Epidermal melanocyte (primary cell): ENCODE results near the gene USP49.
"Not testable (repeated sequence)": the region's sequence is repeated elsewhere in the genome, so short reads cannot be mapped to it uniquely, and the experiment has no call there.

ENCODE experiments used
- DNase-seq: peaks from one replicate; pipeline ENCODE4 v3.0.0; 2011; ENCODE audit warnings: low spot score; ENCODE audit not compliant: insufficient read length

Gene USP49

DNA sequence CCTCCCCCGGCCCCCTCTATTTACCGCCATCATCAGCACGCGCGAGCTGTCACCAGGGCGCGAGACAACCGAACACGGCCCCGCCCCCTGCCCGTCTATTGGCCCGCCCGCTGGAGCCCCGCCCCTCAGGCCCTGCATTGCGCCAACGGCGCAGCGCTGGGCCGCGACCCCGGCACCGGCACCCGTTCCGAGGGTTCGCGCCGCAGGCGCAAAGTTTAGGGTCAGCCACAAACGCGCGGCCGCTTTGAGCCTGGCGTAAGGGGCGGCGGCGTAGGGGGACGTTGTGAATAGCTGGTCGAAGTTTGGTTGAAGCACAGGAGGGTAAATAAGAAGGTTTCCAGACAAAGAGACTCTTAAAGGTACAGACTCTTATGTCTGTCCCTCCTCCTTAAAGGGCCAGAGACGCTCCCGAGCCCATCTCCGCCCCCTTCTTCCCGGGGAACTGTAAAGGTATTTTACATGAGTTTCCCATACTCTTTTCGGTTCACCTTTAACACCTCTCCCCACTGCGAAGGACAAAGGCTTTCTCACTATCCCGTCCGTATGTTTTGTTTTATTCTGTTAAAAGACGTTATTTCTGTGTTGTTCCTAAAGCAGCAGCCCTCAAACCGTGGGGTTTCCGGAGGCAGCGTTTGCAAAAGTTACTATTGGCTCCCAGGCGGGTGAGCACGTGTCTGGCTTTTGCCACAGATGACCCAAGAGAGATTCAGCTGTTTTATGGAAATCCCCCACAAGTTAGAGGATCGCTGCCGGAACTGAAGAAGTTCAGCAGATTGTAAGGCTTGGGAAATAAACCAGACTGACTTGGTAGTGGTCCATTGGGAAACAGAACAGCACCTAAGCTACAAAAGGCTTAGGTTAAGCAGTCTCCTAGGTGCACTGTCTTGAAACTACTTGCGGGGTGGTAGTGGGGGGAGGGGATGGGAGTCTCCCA is at the start of gene USP49:
TSS of gene USP49 (minus strand) at position 76 of the 934 bp plus-strand sequence. CDS start 88,392 bp downstream, outside the sequence.
- peak; percentile 79 for DNase-seq

DNA sequence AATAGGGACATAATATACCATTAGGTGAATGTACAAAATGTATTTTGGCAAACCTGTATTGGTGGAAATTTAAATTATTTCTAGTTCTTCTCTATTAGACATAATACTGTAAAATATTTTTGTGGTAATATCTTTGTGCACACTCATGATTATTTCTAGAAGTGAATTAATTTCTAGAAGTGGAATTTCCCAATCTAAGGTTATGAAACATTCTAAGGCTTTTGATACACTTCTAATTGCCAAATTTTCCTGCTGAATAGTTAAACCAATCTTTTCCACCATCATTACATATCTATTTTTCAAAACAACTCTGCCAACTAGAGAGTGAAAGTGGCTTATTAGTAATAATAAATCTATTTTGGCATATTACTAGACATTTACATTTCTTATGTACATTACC is 48.3 kb upstream of the USP49 start:
- DNase-seq = no peak

DNA sequence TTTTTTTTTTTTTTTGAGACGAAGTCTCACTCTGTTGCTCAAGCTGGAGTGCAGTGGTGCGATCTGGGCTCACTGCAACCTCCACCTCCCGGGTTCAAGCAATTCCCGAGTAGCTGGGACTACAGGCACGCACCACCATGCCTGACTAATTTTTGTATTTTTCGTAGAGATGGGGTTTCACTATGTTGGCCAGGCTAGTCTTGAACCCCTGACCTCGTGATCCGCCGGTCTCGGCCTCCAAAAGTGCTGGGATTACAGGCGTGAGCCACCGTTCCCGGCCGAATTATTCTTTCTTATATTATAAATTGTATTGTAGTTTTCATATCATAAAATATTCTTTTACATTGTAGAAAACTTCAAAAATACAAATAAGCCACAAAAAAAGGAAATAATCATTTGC is 47.7 kb upstream of the USP49 start:
- not testable (repeated sequence) for DNase-seq

DNA sequence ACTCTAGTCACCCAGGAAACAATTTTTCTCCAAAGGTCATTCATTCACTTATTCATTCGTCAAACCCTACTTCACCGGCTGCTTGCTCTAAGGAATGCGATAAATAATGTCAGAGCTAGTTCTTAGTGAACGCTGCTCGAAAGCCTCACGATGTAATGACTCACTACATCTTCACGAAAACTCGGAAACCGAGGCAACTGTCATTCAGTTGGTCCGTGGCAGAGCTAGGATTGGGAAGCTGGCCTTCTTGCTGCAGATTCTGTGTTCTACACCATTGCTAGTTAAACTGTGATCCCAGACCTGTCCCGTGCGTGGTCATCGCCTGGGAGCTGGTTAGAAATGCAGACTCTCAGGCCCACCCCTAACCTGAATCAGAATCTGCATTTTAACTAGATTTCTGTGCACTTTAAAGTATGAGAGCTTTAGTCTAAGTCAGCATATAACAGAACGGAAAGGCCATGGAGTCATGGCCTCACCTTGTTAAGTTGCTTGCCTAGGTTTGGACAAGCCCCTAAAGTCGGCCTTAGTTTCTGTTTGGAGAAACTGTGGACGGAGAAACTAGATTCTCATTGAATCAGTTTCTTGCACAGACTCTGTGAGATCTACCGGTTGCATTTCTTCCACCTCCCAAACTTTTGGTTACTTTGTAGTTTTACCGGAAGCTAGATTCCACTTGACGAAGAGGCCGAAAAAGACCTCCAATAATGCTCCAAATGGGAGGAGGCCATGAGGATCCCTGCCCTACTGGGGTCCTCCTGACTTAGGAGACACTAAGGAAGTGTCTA is 47.1 kb upstream of the USP49 start:
- no peak for DNase-seq

DNA sequence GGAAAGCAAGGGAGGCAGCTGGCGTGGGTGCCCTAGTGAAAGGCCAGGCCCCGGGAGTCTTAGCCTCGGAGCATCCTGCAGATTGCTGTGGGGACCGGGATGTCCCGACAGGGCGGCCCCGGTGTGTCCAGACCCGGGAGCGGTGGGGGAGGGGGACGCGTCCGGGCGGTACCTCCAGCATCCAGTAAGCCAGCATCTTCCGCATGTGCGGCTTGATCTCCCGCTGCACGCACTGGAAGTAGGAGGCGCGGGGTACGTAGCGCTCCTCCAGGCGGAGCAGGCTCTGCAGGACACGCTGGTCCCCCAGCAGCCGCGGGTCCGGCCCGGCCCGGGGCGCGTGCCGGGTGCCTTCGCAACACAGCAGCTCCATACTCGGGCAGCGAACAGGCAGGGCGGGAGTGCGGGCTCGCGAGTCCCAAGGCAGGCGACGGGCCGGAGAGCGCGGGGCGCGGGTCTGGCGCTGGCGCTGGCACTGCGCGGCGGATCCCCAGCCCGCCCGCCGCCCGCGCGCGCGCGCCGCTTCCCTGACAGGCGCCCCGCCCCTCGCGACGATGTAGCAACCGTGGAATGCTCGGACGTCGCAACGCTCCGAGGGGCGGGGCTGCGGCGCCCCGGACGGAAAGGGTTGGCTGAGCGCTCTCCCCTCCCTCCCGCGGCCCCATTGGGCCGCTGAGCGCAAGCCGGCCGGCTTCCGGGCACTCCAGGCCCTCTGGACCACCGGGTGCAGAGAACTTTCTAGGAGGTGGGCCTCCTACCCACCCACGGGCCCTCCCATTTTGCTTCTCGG is 46.3 kb upstream of the USP49 start, which contains the start of gene CCND3:
TSS of gene CCND3 (minus strand) at position 529 of the 787 bp plus-strand sequence. CDS start at position 370, 159 bp downstream.
- DNase-seq = peak; percentile 61

DNA sequence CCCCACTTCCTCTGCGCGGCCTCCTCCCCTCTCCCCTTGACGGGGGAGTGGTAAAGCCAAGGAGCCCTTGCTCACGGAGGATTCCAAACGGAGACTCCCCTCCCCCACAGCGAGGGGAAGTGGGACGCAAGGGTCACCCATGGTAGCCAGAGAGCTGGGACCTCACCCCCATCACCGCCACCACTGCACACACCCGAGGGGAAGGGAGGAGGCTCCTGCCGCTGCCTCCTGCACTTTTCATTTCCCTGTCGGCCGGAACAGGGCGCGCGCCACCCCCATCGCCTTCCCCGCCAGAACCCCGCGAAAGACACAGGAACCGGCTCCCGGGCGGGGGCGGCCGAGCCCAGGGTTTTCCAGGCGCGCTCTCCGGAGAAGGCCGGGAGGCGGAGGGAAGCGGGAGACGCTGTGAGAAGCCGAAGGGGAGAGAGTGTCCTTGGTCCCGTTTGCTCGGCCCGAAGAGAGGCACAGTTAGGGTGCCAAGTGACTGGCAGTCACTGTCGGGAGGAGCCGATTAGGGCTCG is 45.6 kb upstream of the USP49 start:
- no peak for DNase-seq

DNA sequence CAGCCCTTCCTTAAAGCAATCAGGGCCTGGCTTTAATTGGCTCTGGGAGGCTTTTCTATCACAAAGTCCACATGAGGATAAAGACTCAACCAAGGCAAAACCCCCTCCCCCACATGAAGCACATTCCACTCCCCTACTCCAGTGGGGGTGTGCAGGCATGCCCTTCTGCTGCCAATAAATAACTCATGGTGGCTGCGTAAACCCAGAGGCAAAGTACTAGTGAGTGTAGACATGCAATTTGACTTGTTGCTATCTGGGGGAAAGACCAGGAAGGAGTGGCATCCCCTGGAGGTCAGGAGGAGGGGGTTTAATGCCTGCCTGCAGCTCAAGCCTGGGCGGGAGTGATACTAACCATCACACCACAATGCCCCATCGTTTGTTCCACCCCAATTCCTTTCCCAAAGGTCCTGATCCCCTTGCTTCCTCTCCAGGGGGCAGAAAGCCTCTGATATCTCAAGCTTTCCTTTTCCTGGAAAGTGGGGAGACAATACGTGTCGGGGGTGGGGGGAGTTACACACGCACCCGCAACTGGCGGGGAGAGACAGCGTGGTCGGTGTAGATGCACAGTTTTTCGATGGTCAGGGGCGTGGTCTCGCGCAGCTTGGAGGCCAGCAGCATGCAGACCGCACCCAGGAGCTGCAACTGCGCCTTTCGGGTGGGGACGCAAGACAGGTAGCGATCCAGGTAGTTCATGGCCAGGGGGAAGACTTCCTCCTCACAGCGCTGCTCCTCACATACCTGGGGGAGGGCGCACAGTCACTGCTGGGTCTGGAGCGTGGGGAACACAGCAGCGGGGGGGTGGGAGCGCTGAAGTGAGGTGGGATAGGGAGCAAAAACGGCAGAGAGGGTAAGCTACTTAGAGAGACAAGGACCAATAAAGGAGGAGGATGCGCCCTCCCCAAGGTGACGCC is 44.9 kb upstream of the USP49 start:
- no peak for DNase-seq

DNA sequence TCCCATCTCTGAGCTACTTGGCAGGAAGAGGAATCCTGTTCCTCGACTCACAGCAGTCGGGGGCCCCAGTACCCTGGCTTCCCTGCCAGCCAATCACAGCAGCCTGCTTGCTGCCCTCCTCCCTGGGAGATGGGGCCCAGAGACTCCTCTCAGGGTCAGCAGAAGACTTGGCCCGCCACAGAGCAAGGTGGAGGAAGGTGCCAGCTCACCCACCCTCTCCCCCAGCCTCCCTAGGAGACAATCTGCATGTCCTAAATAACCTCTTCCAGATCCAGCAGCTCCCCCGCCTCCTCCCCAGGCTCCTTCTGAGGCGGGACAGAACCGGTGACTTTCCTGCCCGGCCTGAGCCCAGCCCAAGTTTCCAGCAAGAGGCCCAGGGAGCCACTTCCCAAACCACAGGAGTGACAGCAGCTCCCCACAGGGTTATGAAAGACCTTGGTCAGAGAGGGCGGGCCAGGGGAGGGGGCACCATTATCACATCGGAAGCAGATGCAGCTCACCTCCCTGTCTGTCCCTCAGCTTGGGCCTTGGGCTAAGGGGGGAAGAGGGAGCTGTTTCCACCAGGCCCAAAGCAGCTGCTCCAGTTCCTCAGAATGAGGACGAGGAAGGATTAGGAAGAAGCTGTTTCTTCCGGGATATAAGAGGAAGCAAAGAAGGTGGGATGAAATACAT is 44.1 kb upstream of the USP49 start:
- peak; percentile 56 for DNase-seq

DNA sequence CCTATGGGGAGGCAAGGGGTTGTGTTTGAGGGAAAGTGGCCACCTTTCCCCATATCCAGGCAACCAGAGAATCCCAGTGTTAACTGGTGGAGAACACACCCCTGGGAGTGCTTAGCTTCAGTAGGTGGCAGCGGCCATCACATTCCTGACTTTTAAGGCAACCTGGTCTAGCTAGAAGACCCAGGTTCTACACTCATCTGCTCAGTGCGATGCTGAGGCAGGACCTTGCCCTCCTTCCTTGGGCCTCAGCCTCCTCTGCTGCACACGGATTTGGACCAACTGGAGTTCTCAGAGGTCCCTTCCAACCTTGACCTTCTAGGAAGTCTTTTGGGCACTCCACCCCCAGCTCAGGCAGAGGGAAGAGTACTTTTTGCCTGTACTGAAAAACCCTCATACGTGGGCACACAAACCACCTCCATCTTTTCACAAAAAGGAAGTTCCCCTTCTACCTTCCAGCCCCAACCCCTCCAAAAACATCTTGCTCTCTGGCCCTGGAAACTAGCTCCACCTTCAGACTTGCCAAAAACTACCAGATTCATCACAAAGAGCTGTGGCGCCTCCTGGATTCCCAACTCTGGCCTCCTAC is 43.5 kb upstream of the USP49 start:
- DNase-seq = no peak

DNA sequence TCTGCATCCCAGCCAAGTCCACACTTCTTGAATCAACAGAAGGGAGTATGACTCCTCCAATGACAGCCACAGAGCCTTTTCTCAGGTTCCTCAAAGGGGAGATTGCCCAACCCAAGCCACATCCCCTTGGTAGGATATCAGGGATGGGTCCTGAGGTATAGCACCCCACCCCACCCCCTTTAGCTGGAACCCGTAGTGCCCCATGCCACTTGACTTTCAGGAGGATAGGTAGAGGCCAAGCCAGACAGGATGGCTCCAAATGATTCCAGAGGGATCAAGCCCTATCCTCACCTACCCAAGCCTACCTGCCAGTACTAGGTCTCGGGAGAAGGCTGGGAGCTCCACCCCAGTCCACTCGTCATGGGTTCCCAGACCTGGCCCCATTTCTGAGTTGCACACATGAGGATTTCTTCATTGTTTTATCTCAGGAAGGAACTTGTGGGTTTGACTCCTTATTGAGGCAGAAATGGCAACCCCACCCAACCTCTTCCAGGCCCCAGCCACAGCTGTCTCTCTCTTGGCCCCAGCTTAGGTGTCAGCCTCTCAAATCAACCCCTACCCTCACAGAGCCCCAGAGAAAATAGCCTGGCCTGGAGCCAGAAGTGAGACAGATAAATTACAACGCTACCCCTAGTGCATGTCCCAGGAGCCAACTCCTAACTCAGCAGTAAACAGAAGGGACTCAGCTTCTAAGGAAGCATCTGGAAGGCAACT is 42.8 kb upstream of the USP49 start:
- no peak for DNase-seq

DNA sequence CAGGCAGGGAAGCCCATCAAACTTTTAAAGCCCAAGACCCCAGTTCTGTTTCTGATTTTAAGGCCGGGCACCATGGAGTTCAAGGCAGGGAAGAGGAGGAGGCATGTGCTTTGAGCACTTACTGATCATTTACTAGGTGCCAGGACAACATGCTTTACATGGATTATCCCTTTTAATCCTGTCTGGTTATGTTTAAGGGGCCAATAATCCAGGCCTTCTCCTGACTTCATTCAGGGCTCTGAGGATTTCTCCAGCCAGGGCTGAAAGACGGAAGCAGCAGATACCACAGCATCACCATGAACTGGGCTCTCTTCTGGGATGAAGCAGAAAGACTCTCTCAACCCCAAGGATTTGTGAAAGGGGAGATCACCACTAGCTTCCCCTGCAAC is 42.3 kb upstream of the USP49 start:
- DNase-seq = no peak

DNA sequence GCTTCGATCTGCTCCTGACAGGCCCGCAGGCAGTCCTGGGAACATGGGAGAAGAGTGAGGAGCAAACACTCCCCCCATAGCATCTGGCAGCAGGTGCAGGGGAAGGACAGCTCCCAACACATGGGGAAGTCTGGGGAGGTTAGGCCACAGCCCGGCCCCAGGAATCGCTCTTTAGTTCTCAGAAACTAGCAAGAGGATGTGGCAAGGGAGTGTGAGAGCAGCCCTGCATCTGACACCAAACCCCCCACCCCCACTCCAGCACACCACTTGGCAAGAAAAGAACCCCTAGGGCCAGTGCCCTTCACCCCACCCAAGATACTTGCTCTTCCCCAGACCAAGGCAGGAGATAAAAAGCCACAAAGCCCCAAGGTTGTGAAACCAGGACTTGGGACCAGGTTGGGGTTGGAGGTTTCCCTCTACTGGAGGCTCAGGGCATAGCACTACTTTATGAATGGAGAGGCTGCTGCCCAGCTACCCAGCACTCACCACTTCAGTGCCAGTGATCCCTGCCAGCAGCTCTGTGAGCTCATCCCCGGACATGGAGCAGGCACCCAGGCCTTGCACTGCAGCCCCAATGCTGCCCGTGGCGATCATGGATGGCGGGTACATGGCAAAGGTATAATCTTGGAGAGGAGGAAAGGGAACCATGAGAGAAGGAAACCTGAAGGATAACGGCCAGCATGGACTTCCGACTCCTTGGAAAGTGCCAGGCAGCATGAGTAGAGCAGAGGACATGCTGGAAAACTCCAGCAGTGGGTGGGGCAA is 41.1 kb upstream of the USP49 start:
- peak; percentile 74 for DNase-seq

DNA sequence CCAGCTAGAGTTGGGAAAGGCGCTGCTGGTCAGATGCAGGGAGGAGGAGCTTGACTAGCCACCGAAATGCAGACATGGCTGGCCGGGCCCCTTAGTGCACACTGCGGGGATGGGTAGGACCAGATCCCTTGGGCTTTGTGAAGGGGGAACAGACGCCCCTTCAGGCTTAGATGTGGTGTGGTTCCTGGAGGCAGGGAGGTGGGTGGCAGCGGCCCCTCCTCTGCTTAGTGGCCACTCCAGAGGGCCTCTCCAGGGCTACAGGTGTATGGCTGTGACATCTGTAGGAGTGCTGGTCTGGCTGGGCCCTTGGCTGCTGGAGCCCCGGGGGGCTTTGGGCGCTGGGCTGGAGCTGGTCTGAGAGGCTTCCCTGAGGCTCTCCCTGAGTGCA is 40.5 kb upstream of the USP49 start:
- no peak for DNase-seq

DNA sequence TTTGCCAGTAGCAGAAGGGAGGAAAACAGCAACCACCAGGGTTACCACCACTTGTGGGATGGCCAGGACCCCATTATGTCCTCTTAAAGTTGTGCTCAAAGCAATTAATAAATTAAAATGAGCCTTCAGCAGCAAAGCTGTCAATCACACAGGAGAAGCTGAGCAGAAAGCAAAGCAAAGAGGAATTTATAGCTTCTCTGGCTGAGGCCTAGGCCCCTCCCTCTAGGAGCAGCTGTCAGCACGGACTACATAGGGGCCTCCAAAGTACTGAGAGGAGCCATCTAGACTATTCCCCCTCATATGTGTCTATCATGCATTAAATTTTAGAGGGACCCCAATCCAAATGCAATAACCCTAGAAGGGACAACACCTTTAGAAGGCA is 40.0 kb upstream of the USP49 start:
- no peak for DNase-seq

DNA sequence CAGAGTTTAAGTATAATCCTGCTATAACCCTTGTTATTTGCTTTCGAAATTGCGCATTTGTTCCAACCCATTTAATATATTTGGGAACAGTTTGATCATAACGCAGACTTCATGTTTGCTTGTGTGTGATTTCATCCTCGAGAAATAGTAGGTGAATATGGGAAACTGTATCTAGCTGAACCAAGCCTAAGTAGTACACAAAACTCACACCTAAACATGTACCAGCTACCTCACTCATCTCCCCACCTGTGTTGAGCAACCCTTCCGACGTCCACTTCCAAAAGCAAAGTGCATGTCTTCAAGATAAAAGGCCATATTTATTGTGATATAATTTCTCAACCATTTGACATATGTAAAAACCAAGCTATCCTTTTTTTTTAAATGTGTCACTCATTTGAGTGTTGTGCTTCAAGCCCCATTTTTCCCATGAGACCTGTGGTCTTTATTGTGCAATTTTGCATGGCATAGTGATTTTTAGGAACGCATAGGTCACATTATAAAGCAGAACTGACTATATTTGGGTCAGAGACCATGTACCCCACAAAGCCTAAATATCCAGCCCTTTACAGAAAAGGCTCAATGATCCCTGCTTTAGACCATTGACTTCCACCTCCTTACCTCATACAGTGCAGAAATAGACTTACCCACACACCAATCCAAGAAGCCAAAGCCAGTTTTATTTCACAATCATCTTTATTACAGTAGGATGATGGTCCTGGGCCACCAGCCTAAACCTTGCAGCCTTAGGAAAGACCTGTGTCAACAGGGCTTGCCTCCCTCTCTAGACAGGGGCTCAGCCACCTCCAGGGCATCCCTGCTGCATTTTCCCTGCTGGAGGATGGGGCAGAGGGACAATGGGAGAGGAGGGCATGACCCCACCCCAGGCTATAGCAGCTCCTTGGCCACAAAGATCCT is 39.4 kb upstream of the USP49 start:
- DNase-seq = no peak

DNA sequence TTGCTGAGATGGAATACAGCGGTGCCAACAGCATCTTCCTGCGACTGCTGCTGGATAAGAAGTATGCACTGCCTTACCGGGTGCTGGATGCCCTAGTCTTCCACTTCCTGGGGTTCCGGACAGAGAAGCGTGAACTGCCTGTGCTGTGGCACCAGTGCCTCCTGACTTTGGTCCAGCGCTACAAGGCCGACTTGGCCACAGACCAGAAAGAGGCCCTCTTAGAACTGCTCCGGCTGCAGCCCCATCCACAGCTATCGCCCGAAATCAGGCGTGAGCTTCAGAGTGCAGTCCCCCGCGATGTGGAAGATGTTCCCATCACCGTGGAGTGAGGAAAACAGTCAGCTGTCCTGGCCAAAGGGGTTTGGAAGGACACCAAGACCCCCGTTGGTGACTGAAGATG is 37.2 kb upstream of the USP49 start:
- DNase-seq = no peak

DNA sequence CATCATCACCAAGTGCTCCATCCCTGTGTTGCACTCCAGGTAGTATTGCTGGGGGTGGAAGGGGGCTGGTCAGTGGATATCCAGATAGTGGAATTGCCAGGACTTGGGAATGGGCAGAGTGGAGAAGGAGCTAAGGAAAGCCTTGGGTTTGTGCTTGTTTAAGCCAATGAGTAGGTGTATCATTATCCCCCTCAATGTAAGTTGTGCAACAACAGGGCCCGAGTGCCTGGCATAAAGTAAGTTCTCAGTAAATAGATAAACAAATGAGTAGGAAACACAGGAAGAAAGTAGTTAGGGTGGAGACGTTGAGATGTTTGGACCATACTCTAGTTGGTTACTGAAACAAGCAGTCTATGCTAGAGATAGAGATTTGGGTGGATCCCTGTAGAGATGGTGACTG is 36.6 kb upstream of the USP49 start:
- no peak for DNase-seq
